Measurements from ENCODE around the gene TLR1.

Gene TLR1

GRCh38 chr4:38802561-38803355 lies 1.8 kb downstream of the TLR1 start:
- no peak for TF ChIP-seq CTCF (IDR thresholded peaks at IDR 0.05)

GRCh38 chr4:38800961-38801450 lies 3.6 kb downstream of the TLR1 start:
- TF ChIP-seq CTCF (IDR thresholded peaks at IDR 0.05) = no peak

GRCh38 chr4:38800366-38800765 lies 4.2 kb downstream of the TLR1 start:
- TF ChIP-seq CTCF (IDR thresholded peaks at IDR 0.05) = no peak

GRCh38 chr4:38795087-38795486 lies 9.5 kb downstream of the TLR1 start:
- no peak for TF ChIP-seq CTCF (IDR thresholded peaks at IDR 0.05)

- TF ChIP-seq CTCF (IDR thresholded peaks at IDR 0.05) = no peak
Measured at GRCh38 chr4:38794051-38794450, 10.5 kb downstream of the TLR1 start.

- TF ChIP-seq CTCF (IDR thresholded peaks at IDR 0.05) = no peak
Measured at GRCh38 chr4:38791010-38791409, 13.6 kb downstream of the TLR1 start.

GRCh38 chr4:38788317-38788716 lies 16.3 kb downstream of the TLR1 start:
- TF ChIP-seq CTCF (IDR thresholded peaks at IDR 0.05) = no peak

Data from LNCAP (cell line).